HG03139 (cell line): ENCODE results near the gene MANEA.
"Not testable (repeated sequence)": the region's sequence is repeated elsewhere in the genome, so short reads cannot be mapped to it uniquely, and the experiment has no call there.

Source experiments
- ATAC-seq: cut with Tn5 transposase; IDR thresholded peaks from one replicate; pipeline ENCODE4 v1.9.1; 2021; ENCODE audit not compliant: unreplicated experiment

Gene MANEA

DNA sequence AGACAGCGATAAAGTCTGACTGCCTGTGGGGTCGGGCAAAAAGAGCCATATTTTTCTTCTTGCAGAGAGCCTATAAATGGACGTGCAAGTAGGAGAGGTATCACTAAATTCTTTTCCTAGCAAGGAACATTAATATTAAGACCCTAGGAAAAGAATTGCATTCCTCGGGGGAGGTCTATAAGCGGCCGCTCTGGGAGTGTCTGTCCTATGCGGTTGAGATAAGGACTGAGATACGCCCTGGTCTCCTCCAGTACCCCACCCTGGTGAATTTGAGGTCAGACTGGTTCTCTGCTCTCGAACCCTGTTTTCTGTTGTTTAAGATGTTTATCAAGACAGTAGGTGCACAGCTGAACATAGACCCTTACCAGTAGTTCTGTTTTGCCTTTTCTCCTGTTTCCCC lies 6.9 kb downstream of the MANEA start:
- not testable (repeated sequence) for ATAC-seq

DNA sequence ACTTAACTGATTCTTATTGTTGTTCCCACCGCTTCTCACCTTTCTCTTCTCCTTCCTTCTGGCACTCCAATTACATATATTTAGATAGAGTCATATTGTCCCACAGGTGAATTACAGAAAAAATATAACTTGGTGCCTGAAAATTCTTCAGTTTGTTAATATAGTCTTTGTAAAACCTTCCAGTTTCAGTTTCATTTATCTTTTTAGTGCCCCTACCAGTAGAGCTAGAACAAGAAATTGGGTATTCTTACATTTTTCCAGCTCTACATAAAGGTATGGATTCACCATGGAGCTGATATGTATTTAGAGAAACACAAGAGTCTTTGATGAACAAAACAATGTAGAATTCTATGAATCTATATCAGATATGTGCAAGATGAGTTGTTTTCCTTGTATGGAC lies 10.7 kb downstream of the MANEA start:
- ATAC-seq, result no peak

DNA sequence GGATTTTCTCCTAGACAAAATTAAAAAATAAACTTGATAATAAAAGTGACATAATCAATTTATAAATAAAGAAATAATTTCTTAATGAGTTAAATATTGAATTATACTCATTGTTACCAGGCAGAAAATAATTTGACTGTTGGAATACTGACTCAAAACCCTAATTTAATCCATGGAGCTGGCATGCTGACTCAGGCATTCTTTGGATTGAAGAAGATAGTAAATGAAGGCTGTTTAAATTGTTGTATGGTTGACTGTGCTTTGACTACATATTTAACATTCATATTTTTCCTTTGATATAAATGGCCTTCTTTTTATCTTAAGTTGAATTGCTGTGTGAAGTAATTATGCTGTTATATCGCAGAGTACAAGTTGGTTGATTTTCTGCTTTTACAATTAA lies 11.7 kb downstream of the MANEA start:
- no peak for ATAC-seq

DNA sequence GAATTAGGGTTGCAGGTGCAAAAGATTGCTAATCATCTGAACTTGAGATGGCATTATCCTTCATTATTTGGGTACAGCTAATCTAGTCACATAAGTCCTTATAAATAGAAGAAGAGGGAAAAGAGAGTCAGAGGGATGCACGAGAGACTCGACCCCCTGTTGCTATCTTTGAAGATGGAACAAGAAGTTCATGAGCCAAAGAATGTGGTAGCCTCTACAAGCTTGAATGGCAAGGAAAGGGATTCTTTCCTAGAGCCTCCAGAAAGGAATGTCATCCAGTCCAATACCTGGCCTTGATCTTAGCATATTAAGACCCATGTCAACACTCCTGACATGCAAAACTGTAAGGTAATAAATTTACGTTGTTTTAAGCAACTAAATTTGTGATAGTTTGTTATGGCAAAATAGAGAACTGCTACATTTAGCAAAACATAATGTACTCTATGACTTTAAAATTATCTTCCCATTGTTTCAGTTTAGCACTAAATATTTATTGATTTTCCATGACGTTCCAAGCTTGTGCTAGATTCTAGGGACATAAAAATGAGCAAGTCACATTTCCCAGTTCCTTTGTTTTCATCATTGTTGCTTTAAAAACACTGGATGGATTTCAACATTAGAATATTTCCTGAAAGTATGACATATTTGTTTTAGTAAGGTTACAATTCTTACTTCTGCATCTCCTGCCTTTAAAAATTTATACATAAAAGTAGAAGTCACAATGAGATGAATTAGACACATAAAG lies 12.7 kb downstream of the MANEA start:
- no peak for ATAC-seq

DNA sequence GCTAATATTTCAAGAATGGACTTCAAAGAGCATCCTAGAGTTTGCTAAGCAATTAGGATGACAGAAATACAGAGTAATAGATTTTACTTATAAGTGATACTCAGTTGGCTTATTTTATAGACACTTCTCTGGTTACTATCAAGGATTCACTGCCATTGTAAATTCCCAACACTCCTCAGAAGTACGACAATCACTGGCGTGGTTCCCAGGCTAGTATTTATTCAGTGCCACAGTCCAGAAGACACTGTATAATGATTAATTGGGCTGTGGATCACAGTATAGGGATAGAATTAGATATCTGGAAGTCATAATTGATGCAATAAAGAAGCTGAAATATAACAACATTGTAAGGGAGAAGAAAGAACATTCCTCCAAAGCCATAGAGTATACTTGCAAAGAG lies 15.7 kb downstream of the MANEA start:
- ATAC-seq, result no peak

DNA sequence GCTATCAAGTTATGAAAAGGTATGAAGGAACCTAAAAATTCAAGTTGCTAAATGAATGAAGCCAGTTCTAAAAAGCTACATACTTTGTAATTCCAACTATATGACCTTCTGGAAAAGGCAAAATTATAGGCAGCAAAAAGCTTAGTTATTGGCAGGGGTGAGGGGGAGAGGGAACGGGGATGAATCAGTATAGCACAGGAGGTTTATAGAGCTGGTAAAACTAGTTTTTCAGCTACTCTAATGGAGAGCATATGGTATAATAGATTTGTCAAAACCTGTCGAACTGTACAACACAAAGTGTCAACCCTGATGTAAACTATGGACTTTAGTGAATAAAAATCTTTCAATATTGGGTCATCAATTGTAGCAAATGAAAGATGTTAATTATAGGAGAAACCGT lies 18.7 kb downstream of the MANEA start:
- no peak for ATAC-seq

DNA sequence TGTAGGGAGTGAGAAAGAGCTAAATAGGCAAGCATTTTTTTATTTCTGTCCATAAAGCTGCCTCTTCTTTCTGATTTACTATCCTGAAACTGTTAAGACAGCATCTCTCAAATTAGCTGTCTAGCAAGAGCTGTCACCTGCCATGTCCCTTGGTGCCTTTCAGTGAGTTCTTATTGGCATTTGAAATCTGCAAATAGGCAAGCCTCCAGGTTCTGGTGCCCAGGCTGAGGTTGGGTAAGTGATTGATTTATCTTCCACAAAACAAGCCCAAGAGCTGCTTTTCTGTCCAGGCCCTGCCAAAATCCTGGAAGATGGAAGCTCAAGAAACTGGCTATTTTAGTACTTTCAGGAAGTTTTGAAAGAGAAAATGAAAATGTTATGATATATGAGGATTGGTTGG lies 22.4 kb downstream of the MANEA start:
- no peak for ATAC-seq

DNA sequence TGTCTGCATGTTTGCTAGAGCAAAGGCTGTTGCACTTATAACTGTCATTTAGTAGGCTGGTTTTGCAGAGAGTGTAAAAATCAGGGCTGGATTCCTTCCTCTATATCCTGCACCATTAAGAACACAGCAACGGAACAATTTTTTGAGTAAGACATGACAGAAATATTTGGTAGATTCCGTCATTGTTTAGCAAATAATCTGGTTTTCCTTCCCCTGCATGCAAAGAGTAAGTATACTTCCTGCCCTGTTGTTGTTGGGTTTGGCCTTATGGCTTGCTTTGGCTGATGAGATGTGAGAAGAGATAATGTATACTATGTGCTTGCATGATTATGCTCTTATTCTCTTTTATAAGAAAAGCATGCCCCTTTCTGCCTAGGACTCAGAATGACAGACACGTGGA lies 23.8 kb downstream of the MANEA start:
- ATAC-seq, result no peak

DNA sequence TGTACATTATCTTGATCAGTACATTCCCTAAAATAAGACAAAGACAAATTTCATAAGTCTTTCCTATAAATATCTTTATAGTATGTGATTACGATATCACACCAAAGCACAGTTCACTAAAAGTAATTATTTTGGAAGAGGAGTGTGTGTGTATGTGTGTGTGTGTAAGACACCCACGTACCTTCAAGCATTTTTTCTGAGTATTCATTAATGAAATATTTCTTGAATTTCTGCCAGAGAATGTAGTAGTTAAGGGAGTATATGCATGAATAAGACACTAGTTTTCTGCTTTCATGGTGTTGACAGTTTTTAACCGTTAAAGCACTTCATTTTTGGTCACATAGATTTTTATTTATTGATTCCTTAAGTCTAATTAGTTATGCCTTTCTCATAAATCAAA lies 36.8 kb downstream of the MANEA start:
- ATAC-seq, result no peak

DNA sequence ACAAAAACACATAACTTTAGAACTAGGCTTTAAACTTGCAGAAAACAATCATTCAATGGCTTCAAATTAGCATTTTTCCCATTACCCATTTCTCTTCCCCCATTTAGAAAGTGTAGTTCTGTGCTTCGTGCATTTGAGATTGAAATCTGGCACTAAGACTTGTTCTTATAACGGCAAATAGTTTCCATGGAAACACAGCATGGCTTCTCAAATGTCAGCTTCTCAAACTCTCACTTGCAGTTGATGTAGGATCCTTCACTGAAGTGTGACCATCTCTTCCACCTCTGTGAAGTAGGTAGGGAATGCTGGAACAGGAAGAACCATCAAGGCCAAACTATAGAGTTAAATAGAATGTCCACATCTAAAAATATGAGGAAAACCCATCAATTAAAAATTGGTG lies 52.2 kb downstream of the MANEA start:
- ATAC-seq, result no peak

DNA sequence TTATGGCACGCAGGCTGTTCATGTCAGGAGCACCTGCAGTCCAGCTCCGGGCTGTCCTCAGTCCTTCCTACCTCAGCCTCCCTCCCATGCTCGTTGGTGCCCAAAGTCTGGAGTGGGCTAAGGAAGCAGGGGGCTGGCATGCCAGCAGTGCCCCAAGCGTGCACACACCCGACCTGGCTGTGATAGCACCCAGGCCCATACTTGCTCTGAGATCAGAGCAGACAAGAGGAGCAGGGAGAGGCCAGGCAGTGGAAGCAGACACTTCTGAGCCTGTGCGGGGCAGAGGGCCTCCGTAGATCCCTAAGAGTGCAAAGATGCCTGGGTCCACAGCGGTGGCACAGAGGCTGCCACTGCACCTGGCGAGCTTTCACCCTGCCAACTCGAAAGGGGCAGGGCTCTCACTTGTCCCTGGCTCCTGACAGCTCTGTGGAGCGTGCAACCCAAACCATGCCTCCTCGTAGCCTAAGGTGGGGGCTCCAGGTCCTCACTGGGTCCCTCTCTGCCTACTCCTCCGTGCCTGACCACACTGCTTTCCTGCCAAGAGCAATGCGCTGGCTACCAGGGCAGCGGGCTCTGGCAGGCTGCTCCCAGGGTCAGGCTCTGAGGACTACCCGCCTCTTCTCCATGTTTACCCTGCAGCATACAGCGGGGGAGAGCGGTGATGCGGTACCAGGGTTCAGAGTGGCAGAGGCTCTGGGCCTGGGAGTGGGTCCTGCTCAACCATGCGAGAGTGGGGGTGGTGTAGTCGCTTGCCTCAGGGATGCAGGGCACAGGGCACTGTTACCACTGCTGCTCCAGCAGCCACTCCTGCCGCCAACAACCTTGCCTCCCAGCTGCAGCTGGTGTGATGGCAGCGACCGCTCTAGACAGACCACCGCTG lies 59.5 kb downstream of the MANEA start:
- ATAC-seq, result no peak

DNA sequence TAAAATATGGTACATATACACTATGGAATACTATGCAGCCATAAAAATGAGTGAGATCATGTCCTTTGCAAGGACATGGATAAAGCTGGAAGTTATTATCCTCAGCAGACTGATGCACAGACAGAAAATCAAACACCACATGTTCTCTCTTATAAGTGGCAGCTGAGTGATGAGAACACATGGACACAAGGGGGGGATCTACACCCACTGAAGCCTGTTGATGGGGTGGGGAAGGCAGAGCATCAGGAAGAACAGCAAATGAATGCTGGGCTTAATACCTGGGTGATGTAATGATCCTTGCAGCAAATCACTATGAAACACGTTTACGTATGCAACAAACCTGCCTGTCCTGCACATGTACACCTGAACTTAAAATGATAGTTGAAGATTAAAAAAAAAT lies 71.3 kb downstream of the MANEA start:
- no peak for ATAC-seq

DNA sequence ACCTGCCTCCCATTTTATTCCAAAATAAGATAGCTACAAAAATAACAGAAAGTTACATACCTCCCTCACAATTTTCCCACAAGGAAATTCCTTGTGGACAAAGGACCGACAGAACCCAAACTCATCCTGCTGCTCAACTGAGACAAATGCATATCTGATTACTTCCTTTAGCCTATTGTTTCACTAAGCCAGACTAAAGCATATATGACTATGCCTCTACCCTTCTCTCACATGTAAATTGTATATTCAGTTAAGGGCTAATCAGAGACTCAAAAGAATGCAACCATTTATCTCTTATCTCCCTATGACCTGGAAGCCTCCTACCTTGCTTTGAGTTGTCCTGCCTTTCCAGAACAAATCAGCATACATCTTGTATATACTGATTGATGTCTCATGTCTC lies 72.1 kb downstream of the MANEA start:
- ATAC-seq, result no peak

DNA sequence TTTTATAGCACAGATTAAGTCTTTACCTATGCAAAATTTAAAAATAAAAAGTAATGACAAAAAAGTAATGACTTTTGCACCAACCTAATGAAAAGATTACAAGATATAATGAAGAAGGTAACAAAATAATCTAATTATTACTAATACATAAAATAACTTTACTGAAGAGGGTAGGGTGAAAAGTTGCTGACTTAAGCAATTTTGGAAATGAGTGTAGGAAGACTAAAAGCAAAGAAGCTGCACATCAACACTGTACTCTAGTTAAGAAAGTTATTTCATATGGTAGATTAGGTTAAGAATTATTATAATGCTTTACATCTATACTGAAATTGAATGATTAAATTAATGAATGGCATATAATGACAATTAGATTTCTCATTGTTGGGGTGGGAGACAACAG lies 76.8 kb downstream of the MANEA start:
- ATAC-seq, result no peak

DNA sequence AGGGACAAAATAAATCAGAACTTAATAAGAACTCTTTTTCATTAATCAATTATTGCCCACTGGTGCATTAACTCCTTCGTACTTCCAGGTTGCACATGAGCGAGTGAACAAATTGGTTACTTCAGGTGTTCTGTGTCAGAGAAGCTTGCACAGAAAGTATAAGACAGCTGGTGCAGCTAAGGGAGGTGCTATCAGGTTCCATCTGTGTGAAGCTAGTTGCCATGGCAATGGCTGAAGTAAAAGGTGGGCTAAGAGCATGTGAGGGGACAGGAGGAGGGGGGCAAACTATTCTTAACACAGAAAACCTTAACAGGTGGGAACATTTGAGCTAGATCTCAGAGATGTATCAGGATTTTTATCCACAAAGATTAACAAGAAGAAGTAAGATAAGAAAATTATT lies 81.6 kb downstream of the MANEA start:
- ATAC-seq, result no peak
